T47D (cell line): ENCODE measurements around the gene TSR3.

Experiments used
- DNase-seq, 2 experiments: peaks; one replicate each; pipeline versions ENCODE4 v3.0.0 to v3.0.0-alpha.2; 2011 to 2012; ENCODE audit warnings: low read depth in 1 of 2, low spot score in 1 of 2
- JUND ChIP-seq: IDR thresholded peaks from 2 replicates; pipeline ENCODE4 v1.6.1; 2012; ENCODE audit warnings: low read depth
- in situ Hi-C: cut with HindIII; loops from 2 replicates; pipeline ENCODE4 v1.10.0; 2016; ENCODE audit warnings: low sequenced_read_pairs, low pct_unique_long_range_greater_than_20kb

TSR3 gene

DNA sequence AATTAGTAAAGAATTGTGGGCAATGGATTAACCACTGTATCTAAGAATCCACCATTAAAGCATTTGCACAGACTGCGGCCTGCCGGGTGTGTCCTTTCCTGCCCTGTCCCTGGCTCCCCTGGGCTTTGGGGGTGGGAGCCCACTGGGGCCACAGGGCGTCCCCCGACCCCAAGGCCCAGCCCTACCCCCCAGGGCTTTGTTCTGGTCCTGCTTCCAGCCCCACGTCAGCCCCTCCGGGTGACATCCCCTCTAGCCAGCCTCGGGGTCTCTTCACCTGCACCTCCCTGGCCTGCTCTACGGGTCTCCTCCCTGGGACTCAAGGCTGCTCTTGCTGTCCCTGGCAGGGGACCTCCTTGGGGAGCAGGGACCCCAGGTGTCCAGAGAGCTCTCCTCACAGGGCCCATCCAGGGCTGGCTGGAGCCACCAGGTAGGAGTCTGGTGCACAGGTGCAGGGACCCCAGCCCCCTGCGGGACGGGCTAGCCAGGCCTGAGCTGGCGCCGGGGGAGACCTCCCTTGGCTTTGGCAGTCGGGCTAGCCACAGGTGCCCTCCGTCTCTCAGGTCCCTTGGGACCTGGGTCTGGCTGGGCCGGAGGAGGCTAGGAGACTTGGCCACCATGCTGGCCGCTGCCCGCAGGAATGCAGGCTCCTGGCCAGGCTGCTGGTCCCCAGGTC lies 24.6 kb downstream of the TSR3 start:
- DNase-seq, result no peak
- in situ Hi-C loops, result no loop called here
- no peak for TF ChIP-seq JUND

DNA sequence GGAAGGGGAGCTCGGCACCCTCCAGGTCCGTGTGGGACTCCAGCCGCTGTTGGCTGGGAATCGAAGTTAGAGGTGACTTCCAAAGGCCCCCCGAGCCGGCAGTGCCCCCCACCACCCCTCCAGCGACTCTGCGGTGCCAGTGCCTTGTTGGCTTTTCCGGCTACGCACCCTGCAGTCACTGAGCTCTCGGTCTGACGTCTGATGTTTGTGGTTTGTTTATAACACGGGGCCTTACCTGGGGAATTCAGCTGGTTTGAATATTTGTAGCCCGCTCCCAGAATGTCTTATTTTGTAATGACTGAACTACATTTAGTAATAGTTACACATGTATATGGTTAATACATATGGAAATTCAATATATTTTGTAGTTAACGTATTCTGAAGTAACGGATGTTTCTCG lies 25.3 kb downstream of the TSR3 start:
- no peak for TF ChIP-seq JUND
- DNase-seq, result no peak
- in situ Hi-C loops, result no loop called here

DNA sequence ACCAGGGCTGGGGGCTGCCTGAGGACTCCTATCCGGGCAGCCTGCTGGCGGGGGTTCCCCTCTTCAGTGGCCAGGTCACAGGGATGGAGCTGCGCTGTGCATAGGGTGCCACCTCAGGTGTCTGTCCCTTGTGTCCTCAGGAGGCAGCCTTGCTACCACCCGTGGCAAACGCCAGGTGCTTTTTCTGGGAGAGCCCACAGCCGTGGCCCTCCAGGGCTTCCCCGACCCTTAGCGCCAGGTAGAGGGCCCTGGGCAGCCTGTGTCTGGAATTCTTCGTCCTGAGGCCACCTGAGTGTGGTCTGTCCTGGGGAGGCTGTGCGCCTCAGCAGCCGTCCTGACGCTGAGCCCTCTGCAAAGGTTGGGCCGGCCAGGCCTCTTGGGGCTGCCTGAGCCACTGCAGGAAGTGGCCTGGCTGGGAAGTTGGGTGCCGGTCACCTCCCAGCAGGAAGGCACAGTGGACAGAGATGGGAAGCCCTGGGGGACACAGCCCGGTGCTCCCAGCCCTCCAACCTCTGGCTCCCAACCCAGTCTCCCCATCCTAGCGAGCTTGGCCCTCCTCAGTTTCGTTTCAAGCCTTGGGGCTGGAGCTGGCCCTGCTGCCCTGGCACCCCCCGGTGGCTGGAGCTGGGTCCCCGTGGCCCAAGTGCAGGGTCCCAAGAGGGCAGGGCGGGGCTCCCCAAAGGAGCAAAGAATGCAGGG lies 25.9 kb downstream of the TSR3 start:
- in situ Hi-C loops, result no loop called here
- no peak for DNase-seq
- TF ChIP-seq JUND, result no peak

DNA sequence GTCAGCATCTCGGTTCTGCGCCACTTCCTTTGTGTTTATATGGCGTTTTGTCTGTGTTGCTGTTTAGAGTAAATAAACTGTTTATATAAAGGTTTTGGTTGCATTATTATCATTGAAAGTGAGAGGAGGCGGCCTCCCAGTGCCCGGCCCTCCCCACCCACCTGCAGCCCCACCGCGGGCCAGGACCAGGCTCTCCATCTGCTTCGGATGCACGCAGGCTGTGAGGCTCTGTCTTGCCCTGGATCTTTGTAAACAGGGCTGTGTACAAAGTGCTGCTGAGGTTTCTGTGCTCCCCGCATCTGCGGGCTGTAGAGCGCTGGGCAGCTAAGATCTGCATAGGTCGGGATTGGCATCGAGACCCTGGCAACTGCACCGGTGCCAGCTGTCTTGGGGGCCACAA lies 26.4 kb downstream of the TSR3 start:
- no peak for TF ChIP-seq JUND
- DNase-seq, result no peak
- in situ Hi-C loops, result no loop called here

DNA sequence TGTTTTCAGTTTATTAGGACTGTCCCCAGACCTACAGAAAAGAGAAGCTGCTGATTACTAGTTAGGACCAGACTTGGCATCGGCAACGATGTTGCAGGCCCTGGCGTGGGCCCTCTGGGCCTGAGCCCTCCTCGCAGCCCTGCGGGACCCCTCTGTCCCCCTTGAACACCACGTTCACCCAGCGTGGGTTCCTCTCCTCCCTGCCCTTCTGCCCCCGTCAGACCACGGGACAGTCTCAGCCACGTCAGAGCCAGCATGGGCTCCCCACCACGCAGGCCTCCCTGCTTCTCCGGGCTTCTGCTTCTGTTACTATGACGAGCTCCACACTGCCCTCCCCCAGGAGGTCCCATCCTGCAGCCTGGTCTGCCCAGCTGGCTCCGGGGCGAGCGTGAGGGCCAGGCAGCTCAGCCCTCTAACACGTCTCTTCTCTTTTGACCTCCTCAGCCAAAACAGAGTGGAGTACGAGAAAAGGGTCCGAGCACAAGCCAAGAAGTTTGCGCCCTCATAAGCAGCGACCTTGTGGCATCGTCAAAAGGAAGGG lies 27.3 kb downstream of the TSR3 start:
- no peak for TF ChIP-seq JUND
- no peak for DNase-seq
- in situ Hi-C loops, result no loop called here

DNA sequence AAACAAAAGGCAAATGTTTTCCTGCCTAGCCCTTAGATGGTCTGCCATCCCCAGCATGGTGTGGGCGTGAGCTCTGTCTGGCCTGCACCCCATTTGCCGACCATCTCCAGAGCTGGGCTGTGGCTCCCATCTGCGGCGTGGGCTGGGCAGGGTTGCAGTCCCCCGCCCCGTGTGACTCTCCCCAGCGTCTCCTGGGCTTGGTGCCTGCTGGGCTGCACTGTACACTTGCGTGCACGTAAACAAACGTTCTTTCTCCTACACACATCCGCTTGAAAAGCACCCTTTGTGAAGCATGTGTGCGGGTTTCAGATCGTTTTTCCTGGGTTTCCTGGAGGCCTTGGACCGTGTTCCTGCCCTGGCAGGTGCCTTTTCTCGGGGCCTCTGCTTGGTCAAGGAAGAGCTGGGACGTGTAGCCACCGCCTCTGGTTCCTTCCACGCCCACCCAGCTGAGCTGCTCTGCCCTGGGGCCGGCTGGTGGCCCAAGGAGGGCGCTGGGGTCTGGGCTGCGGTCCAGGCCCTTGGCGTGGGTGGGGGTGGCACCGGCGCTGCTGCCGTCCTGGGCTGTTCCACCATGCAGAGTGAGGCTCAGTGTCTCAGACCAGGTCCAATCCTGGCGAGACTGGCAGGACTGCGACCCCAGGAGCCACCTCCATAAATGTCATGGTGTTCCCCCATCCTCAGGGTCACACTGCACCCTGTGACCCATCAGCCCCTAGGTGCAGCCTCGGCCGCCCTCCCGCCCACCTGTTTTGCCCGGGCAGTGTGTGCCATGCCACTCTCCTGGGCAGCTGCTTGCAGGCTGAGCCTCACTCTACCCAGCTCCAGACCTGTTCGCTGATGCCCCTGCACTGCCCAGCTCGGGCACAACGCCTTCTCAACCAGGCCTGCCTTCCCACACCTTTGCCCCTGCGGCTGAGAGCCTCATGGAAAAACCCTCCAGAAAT lies 28.1 kb downstream of the TSR3 start:
- no peak for TF ChIP-seq JUND
- in situ Hi-C loops, result no loop called here
- no peak for DNase-seq

DNA sequence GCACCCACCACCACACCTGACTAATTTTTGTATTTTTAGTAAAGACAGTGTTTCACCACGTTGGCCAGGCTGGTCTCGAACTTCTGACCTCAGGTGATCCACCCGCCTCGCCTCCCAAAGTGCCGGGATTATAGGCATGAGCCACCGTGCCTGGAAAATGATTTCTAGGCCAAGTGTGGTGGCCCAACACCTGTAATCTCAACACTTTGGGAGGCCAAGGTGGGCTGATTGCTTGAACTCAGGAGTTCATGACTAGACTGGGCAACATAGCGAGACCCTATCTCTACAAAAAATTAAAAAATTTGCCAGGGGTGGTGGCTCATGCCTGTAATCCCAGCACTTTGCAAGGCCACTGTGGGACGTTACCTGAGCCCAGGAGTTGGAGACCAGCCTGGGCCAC lies 29.3 kb downstream of the TSR3 start:
- TF ChIP-seq JUND, result no peak
- in situ Hi-C loops, result no loop called here
- DNase-seq, result no peak

DNA sequence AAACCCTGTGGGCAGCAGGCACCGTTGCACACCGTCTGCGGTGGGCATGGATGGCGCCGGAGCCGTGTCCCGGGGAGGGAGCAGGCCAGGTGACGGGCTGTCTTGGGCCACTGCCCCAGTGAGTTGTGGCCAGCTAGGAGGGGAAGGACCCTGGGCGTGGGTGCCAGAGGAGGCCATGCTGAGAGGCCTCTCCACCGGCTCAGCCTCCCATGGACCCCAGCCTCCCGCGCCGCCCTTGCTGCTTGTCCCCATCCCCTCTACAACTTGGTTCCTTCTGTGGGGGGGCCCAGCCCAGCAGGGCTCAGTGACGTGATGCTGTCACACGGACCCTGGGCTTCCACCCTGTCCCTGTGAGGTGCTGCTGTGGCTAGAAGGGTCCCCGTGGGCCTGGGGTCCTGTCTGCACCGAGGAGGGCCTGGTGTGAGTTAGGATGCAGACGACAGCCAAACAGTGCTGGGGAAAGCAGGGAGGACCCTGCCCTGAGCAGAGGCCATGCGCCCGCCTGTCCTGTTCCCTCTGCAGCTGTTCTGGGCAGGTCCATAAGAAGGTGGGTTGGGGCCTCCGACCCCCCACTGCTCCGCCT lies 30.9 kb downstream of the TSR3 start:
- DNase-seq, result no peak
- in situ Hi-C loops, result no loop called here

DNA sequence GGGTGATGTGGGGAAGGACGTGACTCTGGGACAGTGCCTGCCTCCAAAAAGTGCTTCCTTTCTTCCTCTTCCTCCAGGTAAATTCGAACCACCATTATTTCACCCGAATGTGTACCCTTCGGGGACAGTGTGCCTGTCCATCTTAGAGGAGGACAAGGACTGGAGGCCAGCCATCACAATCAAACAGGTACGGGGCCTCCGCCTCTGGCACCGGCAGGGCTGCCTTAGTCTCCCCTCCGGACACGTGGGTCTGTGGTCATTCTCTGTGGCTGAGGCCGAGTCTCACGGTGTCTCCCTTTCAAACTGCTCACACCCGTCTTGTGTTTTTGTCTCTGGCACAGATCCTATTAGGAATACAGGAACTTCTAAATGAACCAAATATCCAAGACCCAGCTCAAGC lies 31.6 kb downstream of the TSR3 start:
- in situ Hi-C loops, result no loop called here
- DNase-seq, result no peak
- no peak for TF ChIP-seq JUND

More for the DNA sequence above, 30.9 kb downstream of the TSR3 start:
- TF ChIP-seq JUND, result no peak

DNA sequence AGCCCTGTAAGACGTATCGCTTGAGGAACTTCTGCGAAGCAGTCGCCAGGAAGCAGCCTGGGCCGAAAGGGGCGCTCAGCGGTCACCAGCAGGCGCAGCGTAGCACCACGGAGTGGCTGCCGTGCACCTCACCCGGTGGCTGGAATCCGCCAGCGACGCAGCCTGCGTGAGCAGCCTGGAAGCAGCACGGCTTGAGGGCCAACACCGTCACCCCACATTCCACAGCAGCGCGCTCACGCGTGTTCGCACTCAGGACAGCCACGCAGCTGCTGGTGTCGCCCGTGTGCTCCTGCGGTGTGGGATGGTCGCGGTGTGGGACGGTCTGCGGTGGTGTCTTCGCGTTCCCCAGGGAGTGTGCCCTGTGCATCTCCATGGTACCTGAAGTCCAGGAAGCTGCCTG lies 32.6 kb downstream of the TSR3 start:
- no peak for DNase-seq
- in situ Hi-C loops, result no loop called here

DNA sequence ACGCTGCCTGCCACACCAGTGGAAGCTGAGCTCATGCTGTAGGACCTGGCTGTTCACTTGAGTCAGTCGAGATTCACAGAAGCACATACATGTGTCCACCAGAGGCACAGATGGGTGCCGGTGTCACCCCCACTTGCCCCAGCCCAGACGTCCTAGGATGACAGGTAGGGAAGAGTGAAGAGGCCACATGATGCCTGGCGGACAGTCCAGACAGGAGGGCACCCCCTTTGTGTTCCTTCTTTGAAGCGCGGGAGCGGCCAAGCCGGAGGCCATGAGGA lies 33.5 kb downstream of the TSR3 start:
- no peak for DNase-seq
- TF ChIP-seq JUND, result no peak
- in situ Hi-C loops, result no loop called here

More for the DNA sequence above, 32.6 kb downstream of the TSR3 start:
- no peak for TF ChIP-seq JUND

DNA sequence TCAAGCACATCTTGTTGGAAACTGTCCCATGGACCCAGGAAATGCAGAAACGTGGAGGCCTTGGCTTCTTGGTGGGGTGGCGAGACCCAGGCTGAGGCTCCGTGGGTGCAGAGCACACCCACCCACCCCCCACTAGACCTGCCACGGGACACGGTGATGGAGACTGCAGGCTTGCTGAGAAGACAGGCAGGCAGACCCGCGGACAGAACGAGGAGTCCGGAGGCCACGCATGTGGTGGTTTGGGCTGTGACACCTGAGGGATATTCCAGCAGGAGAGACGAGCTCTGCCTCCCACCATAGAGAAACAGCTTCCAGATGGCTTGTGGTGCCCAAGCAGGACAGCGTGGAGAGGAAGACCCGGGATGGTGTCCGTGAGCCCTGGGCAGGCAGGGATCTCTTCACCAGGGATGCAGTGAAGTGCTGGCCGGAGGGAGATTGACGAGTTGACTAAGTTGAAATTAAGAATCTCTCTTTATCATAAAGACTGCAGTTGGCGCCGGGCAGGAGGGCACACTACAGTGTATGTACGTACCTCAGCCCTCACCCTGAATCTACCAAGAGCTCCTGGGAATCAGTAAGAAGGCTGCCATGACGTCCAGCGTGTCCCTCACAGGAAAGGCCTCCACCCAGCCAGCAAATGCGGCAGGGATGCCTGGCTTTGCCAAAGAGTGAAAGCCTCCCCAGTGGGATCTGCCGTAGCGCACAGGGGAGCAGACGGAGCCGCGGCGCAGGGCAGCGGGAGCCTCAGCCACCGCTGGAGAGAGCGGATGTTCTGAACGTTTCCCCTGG lies 34.0 kb downstream of the TSR3 start:
- in situ Hi-C loops, result no loop called here
- no peak for TF ChIP-seq JUND
- DNase-seq, result no peak
